Stimulated activated CD4-positive, alpha-beta T cell treated with anti-CD3 and anti-CD28 coated beads, Interleukin-2, amount 100 ng/mL, for 24 hours (primary cell): Measurements from ENCODE around the gene PGS1.
A peak's percentile ranks its signal among the peaks of the same experiment; 100 is the strongest.

Experiments
- DNase-seq, 2 donors: peaks; one replicate each; pipeline ENCODE4 v3.0.0-alpha.2; 2020

Gene PGS1

DNA sequence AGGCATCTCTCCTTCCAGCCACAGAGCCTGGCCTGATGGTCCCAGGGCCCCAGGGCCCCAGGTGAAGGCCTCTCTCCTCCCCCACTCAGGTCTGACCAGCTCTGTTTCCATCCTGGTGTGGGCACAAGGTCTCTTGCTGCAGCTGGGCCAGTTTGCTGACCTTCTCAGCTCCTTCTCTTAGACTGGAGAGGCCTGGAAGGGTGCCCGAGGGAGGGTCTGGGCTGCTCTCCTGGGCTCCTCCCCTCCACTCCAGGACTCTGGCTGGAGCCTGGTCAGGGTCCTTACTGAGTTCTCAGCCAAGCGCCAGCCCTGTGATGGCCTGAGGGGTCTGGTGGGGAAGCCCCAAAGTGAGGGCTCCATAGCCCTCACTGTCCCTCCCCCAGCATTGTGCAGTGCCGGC is 31.0 kb upstream of the PGS1 start:
- DNase-seq: no peak

GRCh38 chr17:78348055-78348770 is 30.2 kb upstream of the PGS1 start:
- no peak for DNase-seq

DNA sequence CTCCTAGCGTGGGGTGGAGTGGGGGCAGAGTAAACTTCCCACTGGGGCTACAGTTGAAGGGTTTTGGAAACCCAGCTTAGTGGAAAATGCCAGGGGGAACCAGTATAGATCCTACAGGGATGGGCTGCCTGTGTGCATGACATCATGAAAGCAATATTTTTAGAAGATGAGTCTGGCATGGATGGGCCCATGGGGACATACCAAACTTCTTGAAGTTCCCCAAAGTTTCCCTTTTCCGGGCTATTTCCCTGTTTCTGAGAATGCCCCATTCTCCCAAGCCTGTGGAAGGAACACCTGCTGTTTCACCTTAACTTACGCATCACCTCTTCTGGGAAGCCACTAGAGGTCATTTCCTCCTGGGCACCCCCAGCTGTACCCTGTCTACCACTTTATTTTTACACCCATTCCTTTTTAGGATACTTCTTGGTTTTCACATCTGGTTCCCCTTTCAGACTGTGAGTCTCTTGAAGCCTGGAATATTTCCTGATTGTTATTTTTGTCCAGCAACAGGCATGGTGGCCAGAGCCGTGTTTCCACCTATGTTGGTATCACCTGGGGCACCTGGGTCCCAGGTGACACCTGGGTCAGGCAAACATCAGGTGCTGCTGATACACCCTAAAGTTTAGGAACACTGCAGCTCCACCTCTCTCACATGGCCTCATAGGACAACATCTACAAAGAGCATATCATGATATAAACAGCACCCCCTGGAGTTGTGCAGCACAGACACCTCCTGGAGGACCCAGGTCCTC is 28.4 kb upstream of the PGS1 start:
- no peak for DNase-seq

GRCh38 chr17:78351449-78352006 is 26.9 kb upstream of the PGS1 start:
- DNase-seq: no peak

DNA sequence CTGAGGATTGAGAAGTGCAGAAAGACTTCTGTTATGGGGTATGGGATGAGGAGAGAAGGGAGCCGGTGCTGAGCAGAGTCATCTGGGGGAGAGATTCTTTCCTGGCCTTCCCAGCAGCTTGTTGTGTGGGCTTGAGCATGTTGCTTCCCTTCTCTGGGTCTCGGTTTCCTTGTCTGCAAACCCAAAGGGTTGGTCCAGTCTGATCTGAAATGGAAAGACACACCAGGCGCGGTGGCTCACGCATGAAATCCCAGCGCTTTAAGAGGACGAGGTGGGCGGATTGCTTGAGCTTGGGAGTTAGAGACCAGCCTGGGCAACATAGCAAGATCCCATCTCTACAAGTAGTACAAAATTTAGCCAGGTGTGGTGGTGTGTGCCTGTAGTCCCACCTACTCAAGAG is 24.6 kb upstream of the PGS1 start:
- DNase-seq: no peak

- no peak for DNase-seq
Observed at GRCh38 chr17:78355045-78355641, 23.3 kb upstream of the PGS1 start.

DNA sequence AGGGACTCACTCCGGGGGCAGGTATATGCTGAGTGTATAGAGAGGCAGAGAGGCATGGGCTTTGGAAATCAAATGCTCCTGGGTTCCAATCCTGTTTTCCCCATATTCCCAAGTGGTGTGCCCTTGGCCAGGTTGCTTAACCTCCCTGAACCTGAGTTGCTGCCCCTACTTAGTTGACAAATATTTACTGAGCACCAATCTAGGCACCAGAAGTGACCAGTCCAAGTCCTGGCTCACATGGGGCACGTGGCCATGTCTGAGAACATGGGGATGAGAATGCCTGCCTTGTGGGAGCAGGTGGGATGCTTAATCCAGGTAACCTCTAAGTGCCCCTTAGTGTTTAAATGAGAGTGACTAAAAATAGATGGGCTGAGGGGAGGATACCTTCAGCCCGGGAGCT is 22.7 kb upstream of the PGS1 start:
- DNase-seq: no peak

DNA sequence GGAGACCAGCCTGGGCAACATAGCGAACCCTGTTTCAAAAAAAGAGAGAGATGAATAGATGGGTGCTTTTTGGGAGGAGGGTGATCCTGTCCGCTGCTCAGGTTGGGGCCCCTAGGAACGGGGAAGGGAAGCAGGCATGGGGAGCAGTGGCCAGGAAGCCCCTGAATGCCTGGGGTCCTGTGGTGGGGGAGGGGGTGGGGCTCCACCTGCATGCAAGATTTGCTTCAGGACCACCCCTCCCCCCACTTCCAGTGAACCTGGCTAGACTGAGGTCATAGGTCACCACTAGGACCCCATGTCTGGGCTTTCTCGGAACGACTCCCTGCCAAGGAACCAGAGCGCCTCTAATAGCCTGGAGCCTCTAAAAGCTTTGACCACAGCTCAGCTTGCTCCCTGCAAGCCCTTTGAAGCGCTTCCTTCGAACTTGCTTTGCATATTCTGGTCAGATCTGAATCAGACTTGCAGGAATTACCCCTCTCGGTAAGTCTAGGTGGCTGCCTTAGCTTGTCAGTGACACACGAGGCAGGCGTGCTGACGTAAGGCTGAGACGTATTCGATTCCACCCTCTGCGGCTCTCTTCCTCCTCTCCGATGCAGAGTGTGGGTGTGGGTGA is 22.2 kb upstream of the PGS1 start:
- peak; percentile 87 to 89 for DNase-seq

DNA sequence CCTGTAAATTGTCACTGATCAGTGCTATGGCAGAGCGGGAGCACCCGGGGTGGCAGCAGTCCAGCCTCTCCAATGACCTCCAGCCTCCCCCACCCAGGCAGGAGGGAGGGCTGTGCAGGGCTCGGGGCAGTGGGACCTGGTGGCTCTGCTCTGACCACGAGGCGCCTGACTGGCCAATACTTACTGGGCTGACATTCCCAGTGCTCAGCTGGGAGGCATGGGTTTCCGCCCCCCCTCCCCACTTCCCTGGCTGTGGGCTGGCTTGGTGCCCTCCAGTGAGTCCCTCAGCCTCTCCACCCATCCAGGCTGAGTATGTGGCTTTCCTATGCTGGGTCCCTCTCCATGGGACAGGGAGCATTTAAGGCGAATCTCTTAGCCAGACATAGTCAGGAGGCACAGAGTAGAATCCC is 21.3 kb upstream of the PGS1 start:
- peak in 1 of 2 donors; percentile 27 for DNase-seq

GRCh38 chr17:78357672-78358537 is 20.5 kb upstream of the PGS1 start:
- peak in 1 of 2 donors; percentile 40 for DNase-seq

- DNase-seq: no peak
Observed at GRCh38 chr17:78358538-78359320, 19.7 kb upstream of the PGS1 start.

DNA sequence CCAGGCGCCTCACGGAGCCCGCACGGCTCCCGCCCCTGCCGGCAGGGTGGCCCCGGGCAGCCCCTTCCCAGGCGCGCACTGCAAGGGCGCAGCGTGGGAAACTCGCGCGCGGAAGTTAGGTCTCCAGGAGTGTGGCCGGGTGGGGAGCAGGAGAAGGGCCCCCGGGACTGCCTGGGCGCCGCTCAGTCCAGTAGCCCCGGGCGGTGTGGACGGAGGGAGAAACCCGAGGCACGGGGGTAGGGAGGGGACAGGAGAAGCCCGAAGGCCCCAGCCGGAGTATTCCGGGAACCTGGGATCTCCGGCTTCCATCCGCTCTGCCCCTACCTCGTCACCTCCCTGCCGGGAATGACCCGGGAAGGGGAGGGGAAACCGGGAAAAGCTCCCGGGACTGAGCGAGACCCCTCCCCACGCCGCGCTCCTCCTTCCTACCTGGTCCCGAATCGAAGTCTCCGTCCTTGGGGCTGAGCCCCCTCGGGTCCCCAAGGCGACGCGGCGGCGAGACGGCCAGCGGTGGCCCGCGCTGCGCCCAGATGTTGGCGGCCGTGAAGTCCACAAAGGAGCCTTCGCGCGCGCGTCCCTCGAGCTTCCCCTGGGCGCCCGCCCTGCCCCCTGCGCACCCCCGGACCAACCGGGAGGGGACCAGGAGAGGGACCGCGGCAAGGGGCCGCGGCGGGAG is 19.0 kb upstream of the PGS1 start:
- peak in 1 of 2 donors; percentile 53 for DNase-seq

GRCh38 chr17:78359997-78360370 is 18.5 kb upstream of the PGS1 start, which contains the start of gene SOCS3:
Gene SOCS3, minus strand, starts transcription at chr17:78360077. Its CDS starts 982 bp downstream, at chr17:78359095.
- peak; percentile 96 to 97 for DNase-seq

DNA sequence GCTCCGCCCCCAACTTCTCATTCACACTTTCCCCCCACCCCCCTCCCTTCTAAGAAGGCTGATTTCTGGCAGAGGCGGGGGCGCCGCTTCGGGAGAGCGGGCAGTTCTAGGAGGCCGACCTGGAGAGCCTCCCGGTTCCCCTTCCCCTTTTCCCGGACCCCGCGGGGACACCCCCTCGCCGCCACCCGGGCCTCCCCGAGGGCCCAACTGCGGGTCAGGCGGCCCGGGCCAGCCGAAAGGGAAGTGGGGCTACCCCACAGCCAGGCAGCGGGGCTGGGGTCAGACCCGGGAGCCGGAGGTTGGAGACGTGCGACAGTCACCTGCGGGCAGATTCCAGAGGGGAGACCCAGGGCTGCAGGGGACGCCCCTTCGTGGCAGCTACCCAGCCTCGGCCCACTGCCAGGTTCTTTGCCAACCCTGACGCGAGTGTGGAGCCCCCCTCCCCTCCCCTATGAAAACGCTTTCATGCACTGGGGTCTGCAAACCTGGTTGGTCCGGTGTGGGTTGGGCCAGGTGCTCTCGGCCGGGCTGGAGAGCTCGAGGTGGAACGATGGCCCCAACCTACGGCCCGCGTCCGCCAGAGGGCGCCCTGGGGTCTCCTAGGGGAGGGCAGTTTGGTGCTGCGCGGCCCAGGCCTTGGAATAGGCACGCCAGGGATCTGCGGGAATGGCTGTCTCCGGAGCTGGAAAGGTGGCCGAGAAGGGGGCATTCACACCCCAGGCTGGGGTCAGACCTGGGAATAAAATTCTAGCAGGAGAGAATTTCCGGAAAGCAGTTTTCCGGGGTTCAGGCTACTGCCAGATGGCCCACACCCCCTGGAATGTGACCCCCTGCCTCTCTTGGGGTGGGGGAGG is 17.9 kb upstream of the PGS1 start:
- peak; percentile 96 to 97 for DNase-seq

- no peak for DNase-seq
Observed at GRCh38 chr17:78361225-78361701, 17.2 kb upstream of the PGS1 start.

DNA sequence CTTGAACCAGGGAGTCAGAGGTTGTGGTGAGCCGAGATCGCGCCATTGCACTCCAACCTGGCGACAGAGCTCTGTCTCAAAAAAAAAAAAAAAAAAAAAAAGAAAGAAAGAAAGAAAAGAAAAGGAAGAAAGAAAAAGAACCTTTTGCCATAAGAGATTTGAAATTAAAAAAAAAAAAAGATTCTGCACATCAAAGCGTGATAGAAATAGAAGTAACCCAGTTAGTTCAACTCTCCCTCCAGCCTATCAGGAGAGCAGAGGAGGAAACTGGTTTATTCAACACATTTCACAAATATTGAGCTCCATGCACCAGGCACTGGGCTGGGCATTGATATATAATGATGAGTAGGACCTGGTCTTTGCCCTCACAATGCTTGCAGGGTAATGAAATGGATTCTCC is 16.2 kb upstream of the PGS1 start:
- DNase-seq: no peak

GRCh38 chr17:78362671-78363070 is 15.8 kb upstream of the PGS1 start:
- DNase-seq: no peak

DNA sequence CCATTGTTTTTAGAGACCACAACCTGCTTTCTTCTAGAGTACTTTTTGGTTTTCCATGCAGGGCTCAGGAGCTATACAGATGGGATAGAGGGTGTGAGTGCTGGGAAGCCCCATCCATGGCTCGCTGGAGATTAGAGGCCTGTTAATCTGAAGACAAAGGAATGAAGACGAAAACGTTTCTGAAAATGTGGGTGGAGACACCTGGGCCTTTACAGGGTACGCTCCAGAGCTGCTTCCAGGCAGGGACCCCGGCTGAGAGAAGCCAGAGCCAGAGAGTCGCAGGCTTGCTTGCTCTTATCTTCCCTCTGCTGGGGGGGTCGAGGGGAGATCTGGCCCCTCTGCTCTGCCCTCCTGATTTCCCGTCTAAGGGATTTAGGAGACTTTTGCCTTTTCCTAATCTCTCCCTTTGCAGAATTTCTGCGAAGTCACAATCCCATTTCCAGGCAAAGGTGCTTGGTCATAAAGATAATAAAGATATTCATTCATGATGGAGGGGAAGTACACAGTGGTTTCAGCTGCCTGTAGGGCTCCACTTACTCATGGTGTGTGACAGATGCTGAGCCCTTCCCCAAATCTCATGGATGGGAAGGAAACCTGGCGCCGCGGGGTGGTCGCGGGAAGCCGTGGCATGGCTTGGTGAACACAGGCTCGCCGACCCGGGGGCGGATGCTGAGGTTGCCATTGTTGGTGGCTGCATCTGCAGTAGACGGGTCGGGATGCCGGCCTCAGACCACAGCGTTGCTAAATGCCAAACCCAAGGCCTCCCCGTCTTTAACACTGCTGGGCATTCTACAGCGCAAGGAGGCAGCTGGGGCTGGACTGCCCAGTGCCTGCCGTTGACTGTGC is 13.8 kb upstream of the PGS1 start:
- peak in 1 of 2 donors; percentile 46 for DNase-seq
